Caki2 (cell line): ENCODE data around the gene GBP7. TPM values are rescaled to one million over a fixed set of nuclear protein-coding genes. Genes with fewer than 3 reads are reported as not detected.
"Not testable (repeated sequence)": the region's sequence is repeated elsewhere in the genome, so short reads cannot be mapped to it uniquely, and the experiment has no call there.

ENCODE experiments used
- DNase-seq: peaks from one replicate; pipeline ENCODE4 v3.0.0-alpha.2; 2015; ENCODE audit warnings: low read depth
- in situ Hi-C: cut with HindIII; loops from 2 replicates; pipeline ENCODE4 v1.10.0; 2016; ENCODE audit warnings: low sequenced_read_pairs, low pct_unique_long_range_greater_than_20kb, mixed read lengths
- total RNA-seq: library from RNA; depleted of rRNA; stranded (reverse); fragments of >200 nt; shearing (Covaris generic); gene quantifications from 2 replicates; pipeline ENCODE4 v1.2.3, GENCODE V29; 2014; ENCODE audit warnings: low replicate concordance

Gene GBP7
- total RNA-seq, 1 experiment from 2014 or later: not detected

DNA sequence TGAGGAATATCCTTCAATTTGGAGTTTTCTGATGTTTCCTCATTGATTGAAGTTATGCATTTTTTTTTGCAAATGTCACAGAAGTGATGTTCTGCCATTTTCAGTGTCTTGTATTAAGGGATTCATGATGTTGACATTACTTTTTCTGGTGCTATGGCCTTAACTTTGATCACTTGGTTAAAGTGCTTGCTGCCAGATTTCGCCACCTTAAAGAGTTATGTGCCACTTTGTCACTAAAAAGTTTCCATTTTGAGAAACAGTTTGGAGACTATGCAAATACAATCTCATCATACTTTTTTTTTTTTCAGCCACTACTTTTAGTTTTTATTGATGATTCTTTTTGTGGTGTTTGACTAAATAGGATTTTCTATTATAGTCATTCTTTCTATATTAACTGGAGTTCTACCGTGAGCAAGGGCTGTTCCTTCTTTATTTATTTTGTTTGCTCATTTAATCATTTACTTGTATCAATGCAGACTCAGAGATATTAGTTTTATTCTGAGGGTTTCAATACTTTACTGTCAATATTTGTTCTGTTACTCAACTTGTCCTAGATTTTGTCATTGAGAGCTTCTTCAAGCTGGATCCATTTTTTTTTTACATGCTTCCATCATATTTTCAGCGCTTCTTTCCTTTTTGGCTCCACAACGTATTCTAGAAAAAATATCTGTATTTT, 3.2 kb downstream of the GBP7 start:
- in situ Hi-C loops: no loop called here
- no peak for DNase-seq

DNA sequence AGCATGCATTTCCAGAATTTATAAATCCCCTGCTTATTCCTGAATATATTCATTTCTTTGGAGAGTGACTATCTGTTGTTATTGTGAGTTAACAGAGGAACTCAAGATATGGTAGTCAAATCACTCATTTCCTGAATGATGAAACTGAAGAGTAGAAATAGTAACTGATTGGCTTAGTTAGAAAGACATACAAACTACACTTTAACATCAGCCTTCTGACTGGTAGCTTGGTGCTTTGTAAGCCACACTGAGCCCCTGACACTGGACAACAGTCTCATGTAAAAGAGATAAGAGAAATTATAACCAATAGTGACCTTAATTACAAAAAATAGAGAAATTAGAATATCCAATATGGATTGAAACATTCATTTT, 4.8 kb downstream of the GBP7 start:
- in situ Hi-C loops: no loop called here
- no peak for DNase-seq

DNA sequence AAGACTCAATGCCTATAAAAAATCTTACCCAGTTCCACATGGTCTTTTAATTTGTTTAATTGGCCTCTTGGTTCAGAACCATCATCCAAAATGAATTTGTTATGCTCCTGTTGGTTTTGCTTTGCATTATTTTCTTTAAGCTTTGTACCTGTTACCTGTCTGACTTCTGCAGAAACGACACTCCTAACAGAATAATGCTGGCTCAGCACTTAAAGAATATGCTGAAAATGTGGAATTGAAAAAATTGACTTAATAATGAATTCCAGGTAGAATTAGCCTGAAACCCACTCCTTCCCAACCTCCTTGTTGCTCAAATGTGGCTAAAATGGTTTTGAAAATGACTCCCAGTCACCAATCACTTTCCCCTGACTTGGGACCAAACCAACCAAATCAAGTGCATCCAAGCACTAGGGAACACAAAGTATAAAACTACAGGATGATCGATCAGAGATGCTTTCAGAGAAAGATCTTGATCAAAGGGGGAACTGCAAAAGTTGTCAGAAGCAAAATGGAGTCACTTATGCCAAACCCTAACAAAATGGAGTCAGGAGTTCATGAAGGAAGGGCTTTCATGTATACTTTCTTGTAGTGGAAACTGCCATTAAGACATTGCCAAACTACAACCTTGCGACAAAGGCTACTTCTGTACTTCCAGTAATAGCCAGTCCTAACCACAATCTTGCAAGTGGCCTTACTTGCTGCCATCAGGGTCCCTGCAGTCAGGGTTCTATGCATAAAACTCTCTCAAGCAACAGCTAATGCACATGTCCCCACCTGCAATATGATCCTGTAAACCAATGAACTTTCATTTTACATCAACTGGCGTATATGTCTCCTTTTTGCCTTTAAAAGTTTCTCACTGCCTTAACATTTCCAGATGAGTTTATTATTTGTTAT, 5.4 kb downstream of the GBP7 start:
- in situ Hi-C loops: no loop called here
- DNase-seq: no peak

DNA sequence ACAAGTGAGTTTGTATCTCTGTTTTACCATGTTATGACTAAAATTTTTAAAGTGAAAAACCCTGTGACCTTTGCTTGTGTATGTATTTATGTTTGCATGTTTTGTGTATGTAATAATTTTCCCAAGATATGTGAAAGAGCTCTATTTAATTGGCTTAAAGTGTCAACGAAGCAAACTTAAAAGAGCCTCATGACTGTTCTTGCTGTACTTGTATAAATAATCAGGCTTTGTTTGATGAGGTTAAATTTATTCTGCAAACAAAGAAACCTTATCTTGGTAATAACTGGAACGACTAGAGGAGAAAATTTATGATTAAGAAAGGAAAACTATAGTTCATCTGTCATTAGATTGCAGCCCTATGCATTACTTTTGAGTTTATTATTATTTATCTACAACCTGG, 6.6 kb downstream of the GBP7 start:
- in situ Hi-C loops: no loop called here
- DNase-seq: no peak

DNA sequence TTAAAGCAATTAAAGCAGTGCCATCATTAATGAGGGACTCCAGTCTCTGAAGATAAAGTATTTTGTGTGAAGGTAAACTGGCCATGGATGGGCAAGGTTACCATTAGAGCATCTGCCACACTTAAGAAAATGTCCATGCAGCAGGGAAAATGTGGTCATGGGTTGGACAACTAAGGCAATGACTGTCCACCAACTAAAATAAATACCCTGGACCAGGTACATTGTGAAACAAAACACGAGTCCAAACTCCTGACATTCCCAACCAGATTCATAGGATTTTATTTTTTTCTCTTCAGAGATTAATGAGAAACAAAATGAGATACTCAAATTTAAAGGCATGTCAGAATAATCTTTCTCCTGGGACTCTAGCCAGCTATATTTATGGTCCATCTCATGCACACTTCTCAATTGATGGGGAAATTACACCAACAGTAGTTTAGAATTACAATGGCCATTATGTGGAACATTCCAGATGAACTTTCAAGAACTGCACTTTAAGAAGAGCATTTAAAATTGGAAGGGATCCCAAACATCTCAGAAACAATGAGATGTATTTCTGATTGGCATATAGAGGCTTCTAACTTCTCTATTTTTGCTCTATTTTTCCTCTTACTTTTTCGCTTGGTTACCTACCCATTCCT, 8.1 kb downstream of the GBP7 start:
- in situ Hi-C loops: no loop called here

DNA sequence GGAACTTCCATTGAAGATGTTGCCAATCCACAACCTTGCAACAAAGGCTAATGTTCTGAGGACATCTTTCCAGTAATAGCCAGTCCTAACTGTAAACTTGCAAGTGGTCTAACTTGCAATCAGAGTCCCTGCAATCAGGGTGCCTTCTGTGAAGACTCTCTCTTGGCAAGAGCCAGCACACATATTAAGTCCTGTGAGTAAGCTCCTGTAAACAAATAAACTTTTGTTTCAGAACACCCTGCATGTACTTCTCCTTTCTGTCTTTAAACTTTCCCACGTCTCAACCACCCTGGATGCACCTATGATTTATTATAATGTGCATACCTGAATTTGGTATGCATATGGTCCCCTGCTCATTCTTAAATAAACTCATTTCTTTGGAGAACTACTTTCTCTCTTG, 9.1 kb downstream of the GBP7 start:
- in situ Hi-C loops: no loop called here
- no peak for DNase-seq

More for the DNA sequence above, 8.1 kb downstream of the GBP7 start:
- no peak for DNase-seq

DNA sequence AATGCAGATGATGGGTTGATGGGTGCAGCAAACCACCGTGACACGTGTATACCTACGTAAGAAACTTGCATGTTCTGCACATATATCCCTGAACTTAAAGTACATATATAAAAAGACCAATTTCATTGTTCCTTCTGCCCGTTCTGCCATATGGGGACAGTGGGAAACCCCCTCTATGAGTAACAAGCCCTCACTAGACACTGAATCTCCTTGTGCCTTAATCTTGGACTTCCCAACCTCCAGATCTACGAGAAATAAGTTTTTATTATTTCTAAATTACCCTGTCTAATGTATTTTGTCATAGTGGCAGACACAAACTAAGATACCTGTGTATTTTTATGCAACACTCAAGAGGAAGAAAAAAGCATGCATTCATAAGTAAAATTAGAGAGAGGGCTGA, 10.0 kb downstream of the GBP7 start:
- in situ Hi-C loops: no loop called here
- no peak for DNase-seq

DNA sequence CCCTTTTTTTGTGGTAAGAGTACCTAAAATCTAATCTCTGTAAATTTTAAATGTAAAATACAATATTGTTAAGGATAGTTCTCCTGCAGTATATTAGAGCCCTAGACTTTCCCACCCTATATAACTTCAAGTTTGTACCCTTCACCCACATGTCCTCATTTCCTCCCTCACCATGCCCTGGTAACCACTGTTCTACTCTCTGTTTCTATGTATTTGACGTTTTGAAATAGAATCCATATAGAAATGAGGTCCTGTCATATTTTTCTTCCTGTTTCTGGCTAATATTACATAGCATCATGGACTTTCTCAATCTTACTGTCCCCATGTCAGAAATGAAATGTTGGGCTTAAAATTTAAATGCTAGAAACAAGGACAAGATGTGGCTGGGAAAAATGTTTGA, 24.8 kb downstream of the GBP7 start:
- in situ Hi-C loops: no loop called here

DNA sequence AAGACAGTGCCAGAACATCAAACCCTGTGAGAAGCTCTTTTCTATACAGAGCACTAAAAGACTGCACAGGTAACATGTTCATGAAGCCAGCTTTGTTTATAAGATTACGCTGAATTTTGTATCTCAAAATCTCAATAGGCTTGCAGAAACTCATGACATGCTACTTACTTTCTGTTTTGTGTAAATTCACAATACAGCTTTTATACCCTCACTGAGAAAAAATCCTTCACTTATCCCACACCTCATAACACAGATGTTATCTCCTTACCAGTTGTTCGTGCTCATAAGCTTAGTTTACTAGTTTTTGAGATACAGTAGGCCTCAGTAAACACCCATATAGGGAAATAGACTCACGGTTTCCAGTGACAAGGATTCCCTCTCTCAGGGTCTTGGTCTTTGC, 25.8 kb downstream of the GBP7 start:
- DNase-seq: no peak
- in situ Hi-C loops: no loop called here

More for the DNA sequence above, 24.8 kb downstream of the GBP7 start:
- DNase-seq: no peak

DNA sequence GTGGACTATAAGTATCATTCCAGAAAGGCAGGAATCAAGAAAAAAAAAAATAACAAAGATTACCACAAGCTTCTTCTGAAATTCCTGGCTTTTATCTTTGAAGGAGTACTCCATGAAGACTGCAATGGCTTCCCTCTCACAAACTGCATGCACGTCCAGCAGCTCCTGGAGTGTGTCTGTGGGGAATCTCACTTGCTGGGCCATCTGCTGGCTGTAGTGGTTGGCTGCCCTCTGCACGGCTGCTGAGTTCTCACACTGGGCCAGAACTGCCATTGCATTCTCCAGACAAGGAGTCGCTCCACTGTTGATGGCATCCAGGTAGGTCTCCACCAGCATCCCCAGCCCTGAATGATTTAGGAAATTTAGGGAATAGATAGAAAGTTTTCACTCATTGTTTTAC, 26.6 kb downstream of the GBP7 start:
- DNase-seq: no peak
- in situ Hi-C loops: no loop called here

DNA sequence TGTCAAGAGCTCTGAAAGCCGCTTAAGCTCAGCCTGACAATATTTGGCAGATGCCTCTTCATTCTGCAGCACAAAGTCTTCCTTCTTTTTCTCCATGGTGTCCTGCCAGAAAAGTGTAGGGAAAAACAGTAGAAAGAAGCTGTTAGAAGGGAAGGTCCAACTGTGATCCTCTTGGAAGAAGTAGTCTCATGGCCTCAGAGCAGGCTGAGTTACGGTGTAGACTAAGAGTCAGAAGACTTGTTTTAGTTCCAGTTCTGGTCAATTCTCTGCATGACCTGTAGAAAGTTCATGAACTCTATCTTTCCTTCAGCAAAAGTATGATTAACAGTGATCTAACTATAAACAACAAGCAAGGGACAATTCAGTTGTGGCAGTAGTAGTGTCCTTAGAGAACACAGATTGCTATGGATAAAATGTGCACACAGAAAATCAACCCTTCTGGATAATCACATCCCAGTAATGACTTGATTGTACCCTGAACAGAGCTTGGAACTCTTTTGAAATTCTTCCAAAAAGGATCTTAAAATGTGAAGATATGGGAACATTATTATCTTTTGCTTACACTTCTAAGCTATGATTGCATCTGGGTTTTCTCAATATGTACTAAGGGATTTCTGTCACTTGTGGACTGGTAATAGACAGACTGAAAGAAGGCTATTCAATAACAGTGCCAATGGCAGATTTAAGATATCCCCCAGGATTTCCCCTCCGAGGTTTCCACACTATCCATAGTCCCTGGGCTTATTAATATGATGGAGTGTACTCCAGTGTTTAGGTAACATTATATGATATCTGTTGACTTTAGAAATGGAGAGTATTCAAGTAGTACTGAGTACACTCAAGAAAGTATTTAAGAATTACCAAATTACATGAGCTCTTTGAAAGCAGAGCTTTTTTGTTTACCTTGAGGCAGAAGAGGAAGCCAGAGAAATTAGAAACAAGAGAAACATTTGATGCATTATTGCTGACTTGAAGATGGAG, 27.8 kb downstream of the GBP7 start:
- DNase-seq: no peak
- in situ Hi-C loops: no loop called here

DNA sequence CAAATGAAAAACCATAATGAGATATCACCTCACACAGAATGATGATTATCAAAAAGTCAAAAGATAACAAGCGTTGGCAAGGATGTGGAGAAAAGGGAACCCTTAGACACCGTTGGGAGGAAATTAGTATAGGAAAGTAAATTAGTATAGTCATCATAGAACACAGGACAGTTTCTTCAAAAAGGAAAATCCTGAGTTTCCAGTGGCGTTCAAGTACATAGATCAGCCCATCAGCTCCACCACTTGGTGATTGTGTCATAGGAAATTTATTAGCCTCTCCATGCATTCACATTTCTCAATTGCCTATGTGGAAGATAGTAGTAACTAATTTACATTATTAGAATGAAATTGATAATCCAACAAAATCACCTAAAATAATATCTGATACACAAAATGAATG, 29.1 kb downstream of the GBP7 start:
- DNase-seq: no peak

DNA sequence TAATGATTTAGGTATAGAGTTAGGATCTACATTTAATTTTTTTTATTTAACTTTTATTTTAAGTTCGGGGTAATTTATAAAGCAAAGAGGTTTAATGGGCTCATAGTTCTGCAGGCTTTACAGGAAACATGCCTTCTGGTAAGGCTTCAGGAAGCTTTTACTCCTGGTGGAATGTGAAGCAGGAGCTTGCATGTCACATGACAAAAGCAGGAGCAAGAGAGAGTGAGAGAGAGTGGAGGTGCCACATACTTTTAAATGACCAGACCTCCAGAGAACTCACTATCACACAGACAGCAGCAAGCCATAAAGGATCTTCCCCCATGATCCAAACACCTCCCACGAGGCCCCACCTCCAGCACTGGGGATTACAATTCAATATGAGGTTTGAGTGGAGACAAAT, 32.3 kb downstream of the GBP7 start:
- no peak for DNase-seq
- in situ Hi-C loops: no loop called here

More for the DNA sequence above, 29.1 kb downstream of the GBP7 start:
- in situ Hi-C loops: no loop called here

DNA sequence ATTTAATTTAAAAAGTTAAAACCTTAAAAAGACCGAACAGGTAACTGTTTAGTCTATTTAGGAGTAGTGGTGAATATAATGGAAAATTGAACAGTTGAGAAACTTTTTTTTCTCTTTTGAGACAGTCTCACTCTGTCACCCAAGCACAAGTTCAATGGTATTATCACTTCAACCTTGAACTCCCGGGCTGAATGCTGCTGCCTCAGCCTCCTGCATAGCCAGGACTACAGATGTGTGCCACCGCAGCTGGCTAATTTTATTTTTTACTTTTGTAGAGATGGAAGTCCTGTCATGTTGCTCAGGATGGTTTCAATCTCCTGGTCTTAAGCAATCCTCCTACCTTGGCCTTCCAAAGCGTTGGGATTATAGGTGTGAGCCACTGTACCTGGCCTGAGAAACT, 33.6 kb downstream of the GBP7 start:
- DNase-seq: no peak
- in situ Hi-C loops: no loop called here

DNA sequence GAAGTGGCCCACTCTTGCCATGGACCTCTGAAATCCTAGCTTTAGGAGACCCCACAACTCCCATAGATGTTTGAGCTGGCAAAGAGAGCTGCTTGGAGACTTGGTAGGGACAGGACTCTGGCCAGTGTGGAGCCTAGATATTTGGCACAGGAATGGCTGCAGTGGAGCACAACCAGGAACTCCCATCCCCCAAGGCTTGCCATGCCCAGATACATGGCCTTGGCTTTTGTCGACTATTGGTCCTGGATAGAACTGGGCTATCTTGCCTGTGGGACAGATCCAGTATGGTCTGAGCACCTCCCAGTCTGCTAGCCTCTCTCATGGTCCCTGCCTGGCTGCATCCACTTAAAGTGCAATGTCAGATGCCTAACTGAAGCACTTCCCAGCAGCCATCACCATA, 42.1 kb downstream of the GBP7 start:
- DNase-seq: no peak
- in situ Hi-C loops: loop anchor here (5.0 kb wide), 1 partner anchor 54 kb away; no protein-coding TSS in a partner anchor

DNA sequence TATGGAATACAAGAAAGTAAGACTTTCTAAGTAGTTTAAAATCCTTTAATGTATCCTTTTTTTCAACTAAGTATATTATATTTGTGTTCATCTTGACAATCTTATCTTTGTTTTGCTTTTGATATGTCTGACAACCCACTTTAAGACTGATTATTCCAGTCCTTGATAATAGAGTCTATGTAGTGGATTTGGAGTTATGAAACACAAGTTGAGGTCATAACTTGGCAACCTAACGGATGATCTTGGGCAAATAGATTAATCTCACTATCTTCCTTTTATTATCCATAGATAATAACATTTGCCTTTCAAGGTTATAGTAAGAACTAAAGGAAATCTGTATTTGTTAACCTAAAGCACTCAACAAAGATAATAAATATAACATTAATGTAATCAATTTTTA, 45.1 kb downstream of the GBP7 start:
- in situ Hi-C loops: loop anchor here (5.0 kb wide), 1 partner anchor 57 kb away; no protein-coding TSS in a partner anchor
- no peak for DNase-seq

DNA sequence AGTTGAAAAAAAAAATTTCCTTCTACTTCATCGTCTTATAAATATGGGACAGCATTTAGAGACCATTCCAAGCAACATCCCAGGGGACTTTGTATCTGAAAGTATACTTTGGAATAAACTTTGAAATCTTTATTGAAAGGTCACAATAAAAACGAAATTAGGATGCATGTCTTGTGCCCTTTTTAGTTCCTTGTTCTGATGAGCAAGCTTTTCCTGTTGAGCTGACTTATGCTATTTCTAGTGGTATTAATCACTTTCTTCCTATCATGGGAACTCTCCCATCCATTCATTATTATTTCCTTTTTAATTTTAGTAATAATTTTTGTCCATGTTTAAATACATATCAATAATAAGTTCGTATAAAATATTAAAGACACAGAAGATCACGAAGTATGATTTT, 45.9 kb downstream of the GBP7 start:
- DNase-seq: no peak
- in situ Hi-C loops: loop anchor here (5.0 kb wide), 1 partner anchor 57 kb away; no protein-coding TSS in a partner anchor

DNA sequence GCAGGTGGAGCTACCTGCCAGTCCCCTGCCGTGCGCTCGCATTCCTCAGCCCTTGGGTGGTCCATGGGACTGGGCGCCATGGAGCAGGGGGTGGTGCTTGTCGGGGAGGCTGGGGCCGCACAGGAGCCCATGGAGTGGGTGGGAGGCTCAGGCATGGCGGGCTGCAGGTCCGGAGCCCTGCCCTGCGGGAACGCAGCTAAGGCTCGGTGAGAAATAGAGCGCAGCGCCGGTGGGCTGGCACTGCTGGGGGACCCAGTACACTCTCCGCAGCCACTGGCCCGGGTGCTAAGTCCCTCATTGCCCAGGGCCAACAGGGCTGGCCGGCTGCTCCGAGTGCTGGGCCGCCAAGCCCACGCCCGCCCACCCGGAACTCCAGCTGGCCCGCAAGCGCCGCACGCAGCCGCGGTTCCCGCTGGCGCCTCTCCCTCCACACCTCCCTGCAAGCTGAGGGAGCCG, 47.8 kb downstream of the GBP7 start:
- DNase-seq, in situ Hi-C loops: not testable (repeated sequence)
